ENCODE results near the gene CASP4. TPM values are rescaled to one million over a fixed set of nuclear protein-coding genes. Genes with fewer than 3 reads are reported as not detected.
A peak's percentile ranks its signal among the peaks of the same experiment; 100 is the strongest.
"Not testable (repeated sequence)": the region's sequence is repeated elsewhere in the genome, so short reads cannot be mapped to it uniquely, and the experiment has no call there.

Gene CASP4
- total RNA-seq, 3 donors from 2014 or later (not counting 1 experiment from before 2014, with no cell fraction given), result 132 to 156 (median 149) TPM

GRCh38 chr11:104934594-104934993 is 33.8 kb downstream of the CASP4 start:
- Histone ChIP-seq H3K9me3 (ENCODE audit: control insufficient read depth, insufficient read depth, low read length) (no peaks in the 10 kb centered on the region), H3K27me3 (ENCODE audit: control insufficient read depth, insufficient read depth, low read length) (no peaks in the 10 kb centered on the region), H3K4me3 (ENCODE audit: low read length) (no peak overlapping the region), H3K36me3 (ENCODE audit: control insufficient read depth, insufficient read depth, low read length) (no peaks in the 10 kb centered on the region), H3K27ac (ENCODE audit: low read length) (no peak overlapping the region), H3K4me1 (ENCODE audit: control insufficient read depth, insufficient read depth, low read length) (peaks cover 8% of the 10 kb centered on the region)
- peaks cover 33% of the 10 kb centered on the region for H3K36me3 Mint-ChIP-seq
- peak; percentile 64 to 79 (median 64) for ATAC-seq
- TF ChIP-seq CTCF (IDR thresholded peaks at IDR 0.05), result no peak
- peak overlapping the region in 1 of 2 donors; percentile 73 for H3K27ac Mint-ChIP-seq
- peak in 1 of 2 donors; percentile 53 for DNase-seq
- H3K4me3 Mint-ChIP-seq, result peak overlapping the region; percentile 77
- H3K4me1 Mint-ChIP-seq, result peaks cover 31 to 37% of the 10 kb centered on the region in 2 donors
- H3K9me3 Mint-ChIP-seq, result peaks cover 4 to 6% of the 10 kb centered on the region in 2 donors
- 0% methylated on average over 1 of the region's 1 CpG for WGBS (ENCODE audit: insufficient coverage)
- H3K27me3 Mint-ChIP-seq (ENCODE audit: low read depth in 2 of 2), result no peaks in the 10 kb centered on the region
- intact Hi-C loops (cut with micrococcal nuclease), result no loop called here

- 67% methylated on average over 2 of the region's 3 CpGs for WGBS (ENCODE audit: insufficient coverage)
Observed at GRCh38 chr11:104934073-104934472, 34.3 kb downstream of the CASP4 start.

GRCh38 chr11:104928811-104929210 is 39.6 kb downstream of the CASP4 start:
- Histone ChIP-seq H3K27me3 (ENCODE audit: control insufficient read depth, insufficient read depth, low read length) (no peaks in the 10 kb centered on the region), H3K36me3 (ENCODE audit: control insufficient read depth, insufficient read depth, low read length) (no peaks in the 10 kb centered on the region), H3K4me3 (ENCODE audit: low read length) (no peak overlapping the region), H3K27ac (ENCODE audit: low read length) (no peak overlapping the region), H3K9me3 (ENCODE audit: control insufficient read depth, insufficient read depth, low read length) (no peaks in the 10 kb centered on the region), H3K4me1 (ENCODE audit: control insufficient read depth, insufficient read depth, low read length) (peaks cover 1% of the 10 kb centered on the region)
- DNase-seq (no peak), ATAC-seq (no peak)
- Mint-ChIP-seq H3K4me1 (peaks cover 7 to 8% of the 10 kb centered on the region in 2 donors), H3K9me3 (peaks cover 10 to 18% of the 10 kb centered on the region in 2 donors), H3K27ac (no peak overlapping the region), H3K27me3 (ENCODE audit: low read depth in 2 of 2) (no peaks in the 10 kb centered on the region), H3K4me3 (no peak overlapping the region), H3K36me3 (peaks cover 49% of the 10 kb centered on the region)
- no peak for TF ChIP-seq CTCF (IDR thresholded peaks at IDR 0.05)
- intact Hi-C loops (cut with micrococcal nuclease), result no loop called here

More at GRCh38 chr11:104934073-104934472, 34.3 kb downstream of the CASP4 start:
- H3K4me3 ChIP-seq (ENCODE audit: low read length); H3K27me3 ChIP-seq (ENCODE audit: control insufficient read depth, insufficient read depth, low read length); intact Hi-C loops (cut with micrococcal nuclease); H3K27ac ChIP-seq (ENCODE audit: low read length); H3K9me3 ChIP-seq (ENCODE audit: control insufficient read depth, insufficient read depth, low read length); DNase-seq; H3K36me3 ChIP-seq (ENCODE audit: control insufficient read depth, insufficient read depth, low read length); ATAC-seq; H3K9me3 Mint-ChIP-seq; H3K27me3 Mint-ChIP-seq (ENCODE audit: low read depth in 2 of 2); H3K4me1 ChIP-seq (ENCODE audit: control insufficient read depth, insufficient read depth, low read length): not testable (repeated sequence)
- H3K36me3 Mint-ChIP-seq, result peaks cover 38% of the 10 kb centered on the region
- peak overlapping the region; percentile 77 for H3K4me3 Mint-ChIP-seq
- H3K27ac Mint-ChIP-seq, result peak overlapping the region in 1 of 2 donors; percentile 73
- H3K4me1 Mint-ChIP-seq, result peaks cover 31 to 37% of the 10 kb centered on the region in 2 donors

- Histone ChIP-seq H3K4me3 (ENCODE audit: low read length) (no peak overlapping the region), H3K4me1 (ENCODE audit: control insufficient read depth, insufficient read depth, low read length) (no peaks in the 10 kb centered on the region), H3K27me3 (ENCODE audit: control insufficient read depth, insufficient read depth, low read length) (no peaks in the 10 kb centered on the region), H3K36me3 (ENCODE audit: control insufficient read depth, insufficient read depth, low read length) (no peaks in the 10 kb centered on the region), H3K9me3 (ENCODE audit: control insufficient read depth, insufficient read depth, low read length) (no peaks in the 10 kb centered on the region), H3K27ac (ENCODE audit: low read length) (no peak overlapping the region)
- intact Hi-C loops (cut with micrococcal nuclease), result no loop called here
- DNase-seq, result no peak
- no peak for ATAC-seq
- Mint-ChIP-seq H3K27me3 (ENCODE audit: low read depth in 2 of 2) (no peaks in the 10 kb centered on the region), H3K36me3 (peaks cover 41% of the 10 kb centered on the region), H3K9me3 (peaks cover 10 to 18% of the 10 kb centered on the region in 2 donors), H3K4me1 (peaks cover 0 to 4% of the 10 kb centered on the region in 2 donors), H3K4me3 (no peak overlapping the region), H3K27ac (no peak overlapping the region)
- 83% methylated on average over 9 of the region's 9 CpGs for whole genome bisulfite sequencing (ENCODE audit: insufficient coverage)
- no peak for TF ChIP-seq CTCF (IDR thresholded peaks at IDR 0.05)
Observed at GRCh38 chr11:104926771-104927611, 41.4 kb downstream of the CASP4 start.

Measured in natural killer cell (primary cell).